Measurements from ENCODE around the gene GDF3.

DNA sequence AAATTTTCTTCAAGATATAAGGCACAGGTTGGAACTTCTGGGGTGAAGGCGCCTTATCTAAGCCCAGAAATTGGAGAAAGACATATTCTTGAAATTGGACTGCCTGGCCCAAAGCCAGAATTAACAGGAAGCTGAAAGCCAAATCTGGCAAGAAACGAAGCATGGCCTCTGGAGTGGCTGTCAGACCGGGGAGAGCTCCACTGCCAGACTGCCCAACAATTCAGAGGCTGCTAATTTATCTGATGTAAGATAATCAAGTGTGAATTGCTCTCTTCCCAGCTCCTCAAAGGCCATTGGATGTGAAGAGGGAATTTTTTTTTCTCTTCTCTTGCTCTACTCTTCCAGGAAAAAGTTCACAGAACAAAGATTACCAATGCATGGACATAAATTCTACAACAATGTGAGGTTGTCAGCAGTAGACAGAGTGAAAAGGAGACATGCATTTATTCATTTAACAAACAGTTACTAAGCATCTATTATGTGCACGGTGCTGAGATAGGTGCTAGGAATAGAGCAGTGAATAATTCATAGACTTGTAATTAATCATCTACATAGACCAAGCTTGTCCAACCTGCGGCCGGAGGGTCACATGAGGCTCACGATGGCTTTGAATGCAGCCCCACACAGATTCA is at the start of gene GDF3:
- TF ChIP-seq CEBPB (IDR thresholded peaks at IDR 0.05; ENCODE audit: low read depth): no peak
- TF ChIP-seq, protein P1, sequence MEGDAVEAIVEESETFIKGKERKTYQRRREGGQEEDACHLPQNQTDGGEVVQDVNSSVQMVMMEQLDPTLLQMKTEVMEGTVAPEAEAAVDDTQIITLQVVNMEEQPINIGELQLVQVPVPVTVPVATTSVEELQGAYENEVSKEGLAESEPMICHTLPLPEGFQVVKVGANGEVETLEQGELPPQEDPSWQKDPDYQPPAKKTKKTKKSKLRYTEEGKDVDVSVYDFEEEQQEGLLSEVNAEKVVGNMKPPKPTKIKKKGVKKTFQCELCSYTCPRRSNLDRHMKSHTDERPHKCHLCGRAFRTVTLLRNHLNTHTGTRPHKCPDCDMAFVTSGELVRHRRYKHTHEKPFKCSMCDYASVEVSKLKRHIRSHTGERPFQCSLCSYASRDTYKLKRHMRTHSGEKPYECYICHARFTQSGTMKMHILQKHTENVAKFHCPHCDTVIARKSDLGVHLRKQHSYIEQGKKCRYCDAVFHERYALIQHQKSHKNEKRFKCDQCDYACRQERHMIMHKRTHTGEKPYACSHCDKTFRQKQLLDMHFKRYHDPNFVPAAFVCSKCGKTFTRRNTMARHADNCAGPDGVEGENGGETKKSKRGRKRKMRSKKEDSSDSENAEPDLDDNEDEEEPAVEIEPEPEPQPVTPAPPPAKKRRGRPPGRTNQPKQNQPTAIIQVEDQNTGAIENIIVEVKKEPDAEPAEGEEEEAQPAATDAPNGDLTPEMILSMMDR (IDR thresholded peaks at IDR 0.05 in 2 of 3, conservative IDR thresholded peaks at IDR 0.05 in 1 of 3; ENCODE audit: borderline replicate concordance in 1 of 3, insufficient read depth in 1 of 3, low read depth in 2 of 3, low read length in 2 of 3): no peak
- TF ChIP-seq POLR2AphosphoS5 (IDR thresholded peaks at IDR 0.05; ENCODE audit: low read depth, low read length): no peak
- TF ChIP-seq SIN3A (IDR thresholded peaks at IDR 0.05; ENCODE audit: low read depth): no peak
- TF ChIP-seq, protein P2, sequence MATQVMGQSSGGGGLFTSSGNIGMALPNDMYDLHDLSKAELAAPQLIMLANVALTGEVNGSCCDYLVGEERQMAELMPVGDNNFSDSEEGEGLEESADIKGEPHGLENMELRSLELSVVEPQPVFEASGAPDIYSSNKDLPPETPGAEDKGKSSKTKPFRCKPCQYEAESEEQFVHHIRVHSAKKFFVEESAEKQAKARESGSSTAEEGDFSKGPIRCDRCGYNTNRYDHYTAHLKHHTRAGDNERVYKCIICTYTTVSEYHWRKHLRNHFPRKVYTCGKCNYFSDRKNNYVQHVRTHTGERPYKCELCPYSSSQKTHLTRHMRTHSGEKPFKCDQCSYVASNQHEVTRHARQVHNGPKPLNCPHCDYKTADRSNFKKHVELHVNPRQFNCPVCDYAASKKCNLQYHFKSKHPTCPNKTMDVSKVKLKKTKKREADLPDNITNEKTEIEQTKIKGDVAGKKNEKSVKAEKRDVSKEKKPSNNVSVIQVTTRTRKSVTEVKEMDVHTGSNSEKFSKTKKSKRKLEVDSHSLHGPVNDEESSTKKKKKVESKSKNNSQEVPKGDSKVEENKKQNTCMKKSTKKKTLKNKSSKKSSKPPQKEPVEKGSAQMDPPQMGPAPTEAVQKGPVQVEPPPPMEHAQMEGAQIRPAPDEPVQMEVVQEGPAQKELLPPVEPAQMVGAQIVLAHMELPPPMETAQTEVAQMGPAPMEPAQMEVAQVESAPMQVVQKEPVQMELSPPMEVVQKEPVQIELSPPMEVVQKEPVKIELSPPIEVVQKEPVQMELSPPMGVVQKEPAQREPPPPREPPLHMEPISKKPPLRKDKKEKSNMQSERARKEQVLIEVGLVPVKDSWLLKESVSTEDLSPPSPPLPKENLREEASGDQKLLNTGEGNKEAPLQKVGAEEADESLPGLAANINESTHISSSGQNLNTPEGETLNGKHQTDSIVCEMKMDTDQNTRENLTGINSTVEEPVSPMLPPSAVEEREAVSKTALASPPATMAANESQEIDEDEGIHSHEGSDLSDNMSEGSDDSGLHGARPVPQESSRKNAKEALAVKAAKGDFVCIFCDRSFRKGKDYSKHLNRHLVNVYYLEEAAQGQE (IDR thresholded peaks at IDR 0.05; ENCODE audit: low read depth): no peak
- TF ChIP-seq ZNF274 (IDR thresholded peaks at IDR 0.05; ENCODE audit: low read depth, low read length): no peak
- no peak for TF ChIP-seq POLR2A (IDR thresholded peaks at IDR 0.05; ENCODE audit: borderline replicate concordance, extremely low read depth, insufficient read depth, insufficient read length)
- TF ChIP-seq EZH2 (IDR thresholded peaks at IDR 0.05): no peak
- no peak for TF ChIP-seq RAD21 (IDR thresholded peaks at IDR 0.05; ENCODE audit: low read depth)
- TF ChIP-seq, protein P3, sequence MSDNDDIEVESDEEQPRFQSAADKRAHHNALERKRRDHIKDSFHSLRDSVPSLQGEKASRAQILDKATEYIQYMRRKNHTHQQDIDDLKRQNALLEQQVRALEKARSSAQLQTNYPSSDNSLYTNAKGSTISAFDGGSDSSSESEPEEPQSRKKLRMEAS (IDR thresholded peaks at IDR 0.05): no peak
